Measurements from ENCODE around the gene PIAS4.

Gene PIAS4

GRCh38 chr19:4046946-4047683 lies 39.6 kb downstream of the PIAS4 start:
- no peak for TF ChIP-seq GATA3 (IDR thresholded peaks at IDR 0.05; ENCODE audit: low read depth, low read length)
- TF ChIP-seq GATA2 (IDR thresholded peaks at IDR 0.05; ENCODE audit: low read depth, low read length), result no peak

- TF ChIP-seq GATA2 (IDR thresholded peaks at IDR 0.05; ENCODE audit: low read depth, low read length) (no peak), GATA3 (IDR thresholded peaks at IDR 0.05; ENCODE audit: low read depth, low read length) (no peak)
Observed at GRCh38 chr19:4049432-4049831, 41.9 kb downstream of the PIAS4 start.

GRCh38 chr19:4051175-4052101 lies 43.9 kb downstream of the PIAS4 start:
- TF ChIP-seq GATA3 (IDR thresholded peaks at IDR 0.05; ENCODE audit: low read depth, low read length), result no peak
- TF ChIP-seq GATA2 (IDR thresholded peaks at IDR 0.05; ENCODE audit: low read depth, low read length), result no peak

- TF ChIP-seq GATA2 (IDR thresholded peaks at IDR 0.05; ENCODE audit: low read depth, low read length) (no peak), GATA3 (IDR thresholded peaks at IDR 0.05; ENCODE audit: low read depth, low read length) (no peak)
Observed at GRCh38 chr19:4052114-4052992, 44.8 kb downstream of the PIAS4 start.

- TF ChIP-seq GATA3 (IDR thresholded peaks at IDR 0.05; ENCODE audit: low read depth, low read length), result no peak
- no peak for TF ChIP-seq GATA2 (IDR thresholded peaks at IDR 0.05; ENCODE audit: low read depth, low read length)
Observed at GRCh38 chr19:4052993-4053422, 45.5 kb downstream of the PIAS4 start.

- TF ChIP-seq GATA2 (IDR thresholded peaks at IDR 0.05; ENCODE audit: low read depth, low read length) (no peak), GATA3 (IDR thresholded peaks at IDR 0.05; ENCODE audit: low read depth, low read length) (no peak)
Observed at GRCh38 chr19:4053423-4054324, 46.1 kb downstream of the PIAS4 start.

GRCh38 chr19:4054441-4055208 lies 47.1 kb downstream of the PIAS4 start:
- TF ChIP-seq GATA3 (IDR thresholded peaks at IDR 0.05; ENCODE audit: low read depth, low read length), result no peak
- no peak for TF ChIP-seq GATA2 (IDR thresholded peaks at IDR 0.05; ENCODE audit: low read depth, low read length)

- no peak for TF ChIP-seq GATA3 (IDR thresholded peaks at IDR 0.05; ENCODE audit: low read depth, low read length)
- no peak for TF ChIP-seq GATA2 (IDR thresholded peaks at IDR 0.05; ENCODE audit: low read depth, low read length)
Observed at GRCh38 chr19:4055209-4055552, 47.6 kb downstream of the PIAS4 start.

- TF ChIP-seq GATA3 (IDR thresholded peaks at IDR 0.05; ENCODE audit: low read depth, low read length), result no peak
- TF ChIP-seq GATA2 (IDR thresholded peaks at IDR 0.05; ENCODE audit: low read depth, low read length), result no peak
Observed at GRCh38 chr19:4057931-4058692, 50.6 kb downstream of the PIAS4 start.

GRCh38 chr19:4058693-4059452 lies 51.3 kb downstream of the PIAS4 start:
- no peak for TF ChIP-seq GATA3 (IDR thresholded peaks at IDR 0.05; ENCODE audit: low read depth, low read length)
- TF ChIP-seq GATA2 (IDR thresholded peaks at IDR 0.05; ENCODE audit: low read depth, low read length), result no peak

- no peak for TF ChIP-seq GATA2 (IDR thresholded peaks at IDR 0.05; ENCODE audit: low read depth, low read length)
Observed at GRCh38 chr19:4059453-4059871, 51.9 kb downstream of the PIAS4 start.
